Mucosa of rectum (tissue), 2 donors: ENCODE measurements around the gene ZBTB7C.

Experiments used
- H3K27ac ChIP-seq, 2 donors: one replicate each; pipeline ENCODE4 v1.7.0; 2013; ENCODE audit warnings: inconsistent platforms in 2 of 2, low read depth in 2 of 2, low read length in 2 of 2
- H3K27me3 ChIP-seq, 2 donors: one replicate each; pipeline ENCODE4 v1.7.0; 2013; ENCODE audit warnings: low read length in 2 of 2; ENCODE audit not compliant: control insufficient read depth in 2 of 2, insufficient read depth in 2 of 2
- H3K36me3 ChIP-seq, 2 donors: one replicate each; pipeline ENCODE4 v1.7.0; 2013; ENCODE audit warnings: low read length in 2 of 2; ENCODE audit not compliant: control insufficient read depth in 2 of 2, insufficient read depth in 2 of 2
- H3K4me1 ChIP-seq, 2 donors: one replicate each; pipeline ENCODE4 v1.7.0; 2013; ENCODE audit warnings: low read length in 2 of 2, mild to moderate bottlenecking in 1 of 2; ENCODE audit not compliant: control insufficient read depth in 2 of 2, insufficient read depth in 2 of 2
- H3K4me3 ChIP-seq, 2 donors: one replicate each; pipeline ENCODE4 v1.7.0; 2013; ENCODE audit warnings: low read length in 2 of 2
- H3K9ac ChIP-seq, 2 donors: one replicate each; pipeline ENCODE4 v1.7.0; 2013; ENCODE audit warnings: low read length in 2 of 2, low read depth in 1 of 2, mild to moderate bottlenecking in 1 of 2
- H3K9me3 ChIP-seq, 2 donors: one replicate each; pipeline ENCODE4 v1.7.0; 2013; ENCODE audit warnings: low read length in 2 of 2; ENCODE audit not compliant: control insufficient read depth in 2 of 2
- donor health status: healthy.
- donor health status: Normal muscosa, but diverticular disease.

Gene ZBTB7C

DNA sequence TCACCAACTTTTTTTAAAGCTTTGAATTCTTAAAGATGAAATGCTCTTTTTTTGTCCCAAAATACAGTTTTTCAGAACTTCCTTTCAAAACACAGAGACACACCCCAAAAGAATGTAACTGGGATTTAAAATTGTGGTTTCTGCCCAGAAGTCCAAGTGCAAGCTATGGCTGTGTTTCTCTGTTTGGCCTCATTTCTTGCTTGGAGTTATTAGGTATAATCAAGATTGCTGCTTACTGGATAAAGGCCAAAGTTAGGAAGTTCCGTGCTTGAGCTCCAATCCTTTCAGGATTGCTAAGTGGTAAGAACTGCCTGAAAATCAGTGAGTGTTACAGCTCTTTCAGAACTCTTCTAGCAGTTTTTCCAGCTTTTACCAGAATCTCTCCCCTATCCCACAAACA lies 16.9 kb downstream of the ZBTB7C start:
- Histone ChIP-seq H3K4me3 (no peak overlapping the region), H3K27ac (no peak overlapping the region), H3K9ac (no peak overlapping the region), H3K36me3 (no peaks in the 10 kb centered on the region), H3K9me3 (no peaks in the 10 kb centered on the region), H3K27me3 (peaks cover 0 to 3% of the 10 kb centered on the region in 2 donors), H3K4me1 (no peaks in the 10 kb centered on the region)

DNA sequence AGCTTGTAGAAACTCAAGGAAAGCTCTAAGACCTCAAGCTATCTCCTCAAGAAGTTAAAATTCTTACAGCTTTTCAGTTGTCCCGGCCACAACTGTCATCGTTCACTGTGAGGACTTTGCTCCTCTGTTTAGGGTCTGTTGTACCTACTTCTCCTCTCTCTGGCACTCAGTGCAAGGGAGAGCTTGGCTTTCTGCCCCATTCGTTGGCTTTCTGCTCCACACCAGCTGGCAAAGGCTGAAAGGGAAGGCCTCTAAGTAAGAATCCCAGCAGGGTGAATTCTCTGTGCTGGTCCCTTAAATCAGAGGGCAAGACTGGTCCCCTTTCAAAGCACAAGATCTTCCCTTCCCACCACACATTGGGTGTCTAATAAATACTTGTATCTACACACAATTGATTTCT lies 17.3 kb downstream of the ZBTB7C start:
- no peak overlapping the region for H3K4me3 ChIP-seq
- H3K36me3 ChIP-seq: no peaks in the 10 kb centered on the region
- peaks cover 0 to 3% of the 10 kb centered on the region in 2 donors for H3K27me3 ChIP-seq
- no peak overlapping the region for H3K9ac ChIP-seq
- no peak overlapping the region for H3K27ac ChIP-seq
- no peaks in the 10 kb centered on the region for H3K4me1 ChIP-seq
- H3K9me3 ChIP-seq: no peaks in the 10 kb centered on the region

DNA sequence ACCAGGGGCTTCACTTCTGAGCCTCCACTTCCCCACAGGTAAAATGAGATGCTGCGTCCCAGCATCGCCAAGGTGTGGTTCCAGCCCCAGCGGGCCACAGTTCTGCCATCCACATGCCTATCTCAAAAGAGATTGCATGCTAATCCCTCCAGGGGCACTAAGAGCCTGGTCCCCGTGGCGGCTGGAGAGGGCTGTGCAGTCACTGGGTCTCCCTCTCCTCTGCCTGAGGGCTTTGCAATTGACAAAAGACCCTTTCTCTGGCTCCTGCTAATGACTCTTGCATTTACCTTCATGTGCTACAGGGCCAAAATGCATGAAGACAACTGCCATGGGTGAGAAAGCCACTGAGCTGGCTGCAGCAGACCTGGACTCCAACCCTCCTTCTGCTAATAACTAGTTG lies 18.5 kb downstream of the ZBTB7C start:
- Histone ChIP-seq H3K27ac (no peak overlapping the region), H3K9ac (no peak overlapping the region), H3K9me3 (no peaks in the 10 kb centered on the region), H3K4me3 (no peak overlapping the region), H3K36me3 (no peaks in the 10 kb centered on the region), H3K4me1 (no peaks in the 10 kb centered on the region), H3K27me3 (peaks cover 0 to 5% of the 10 kb centered on the region in 2 donors)

DNA sequence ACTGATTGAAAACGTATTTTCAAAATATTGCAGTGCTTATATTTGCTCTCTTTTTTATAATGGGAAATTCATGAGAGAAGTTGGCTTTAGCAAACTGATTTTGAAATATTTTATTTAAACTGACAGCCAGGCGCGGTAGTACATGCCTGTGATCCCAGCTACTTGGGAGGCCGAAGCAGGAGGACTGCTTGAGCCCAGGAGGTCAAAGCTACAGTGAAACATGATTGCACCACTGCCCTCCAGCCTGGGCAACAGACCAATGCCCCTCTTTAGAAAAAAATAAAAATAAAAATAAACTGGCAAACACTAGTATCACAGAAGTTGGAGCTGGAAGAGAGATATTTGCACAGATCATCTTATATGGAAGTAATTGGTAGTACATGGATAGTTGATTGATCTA lies 20.7 kb downstream of the ZBTB7C start:
- Histone ChIP-seq H3K4me1 (no peaks in the 10 kb centered on the region), H3K9me3 (no peaks in the 10 kb centered on the region), H3K27me3 (peaks cover 0 to 2% of the 10 kb centered on the region in 2 donors), H3K9ac (no peak overlapping the region), H3K4me3 (no peak overlapping the region), H3K36me3 (no peaks in the 10 kb centered on the region), H3K27ac (no peak overlapping the region)

DNA sequence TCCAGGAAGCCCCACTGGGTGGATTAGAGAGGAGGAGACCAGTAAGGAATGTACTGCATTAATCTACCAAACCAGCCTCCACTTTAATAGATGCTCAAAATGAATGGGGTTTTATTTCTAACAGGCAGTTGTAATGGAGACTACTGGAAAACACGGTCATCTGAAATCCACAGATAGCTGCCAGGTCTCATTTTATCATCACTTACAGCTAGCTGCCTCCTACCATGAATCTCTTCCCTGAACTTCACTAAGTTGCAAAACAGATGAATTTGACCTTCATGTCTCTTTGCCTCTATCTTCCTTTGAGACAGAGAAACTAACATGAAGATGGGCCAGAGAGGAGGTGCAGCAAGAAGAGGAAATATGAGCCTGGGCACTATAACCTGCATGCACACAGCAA lies 21.9 kb downstream of the ZBTB7C start:
- Histone ChIP-seq H3K36me3 (no peaks in the 10 kb centered on the region), H3K27ac (no peak overlapping the region), H3K9ac (no peak overlapping the region), H3K4me3 (no peak overlapping the region), H3K4me1 (no peaks in the 10 kb centered on the region), H3K27me3 (peaks cover 0 to 2% of the 10 kb centered on the region in 2 donors), H3K9me3 (no peaks in the 10 kb centered on the region)

DNA sequence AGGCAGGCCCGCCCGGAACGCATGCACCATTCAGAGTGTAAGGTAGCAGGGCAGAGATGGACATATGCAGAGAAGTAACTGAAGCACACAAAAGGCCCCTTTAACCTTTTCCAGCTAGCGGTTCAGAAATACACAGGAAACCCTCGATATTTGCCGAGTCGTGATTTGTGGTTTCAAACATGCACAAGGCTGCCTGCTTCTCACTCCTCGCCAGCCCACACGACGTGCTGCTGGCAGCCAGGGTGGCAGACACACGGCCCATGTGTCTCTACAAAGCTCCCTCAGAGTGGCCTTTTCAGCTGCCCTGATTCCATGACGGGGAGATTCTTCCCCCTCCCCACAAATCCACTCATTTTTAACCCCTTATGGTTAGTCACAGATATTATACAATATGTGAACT lies 23.6 kb downstream of the ZBTB7C start:
- H3K27ac ChIP-seq: no peak overlapping the region
- H3K36me3 ChIP-seq: no peaks in the 10 kb centered on the region
- no peak overlapping the region for H3K9ac ChIP-seq
- no peaks in the 10 kb centered on the region for H3K4me1 ChIP-seq
- no peaks in the 10 kb centered on the region for H3K9me3 ChIP-seq
- peaks cover 0 to 2% of the 10 kb centered on the region in 2 donors for H3K27me3 ChIP-seq
- no peak overlapping the region for H3K4me3 ChIP-seq

DNA sequence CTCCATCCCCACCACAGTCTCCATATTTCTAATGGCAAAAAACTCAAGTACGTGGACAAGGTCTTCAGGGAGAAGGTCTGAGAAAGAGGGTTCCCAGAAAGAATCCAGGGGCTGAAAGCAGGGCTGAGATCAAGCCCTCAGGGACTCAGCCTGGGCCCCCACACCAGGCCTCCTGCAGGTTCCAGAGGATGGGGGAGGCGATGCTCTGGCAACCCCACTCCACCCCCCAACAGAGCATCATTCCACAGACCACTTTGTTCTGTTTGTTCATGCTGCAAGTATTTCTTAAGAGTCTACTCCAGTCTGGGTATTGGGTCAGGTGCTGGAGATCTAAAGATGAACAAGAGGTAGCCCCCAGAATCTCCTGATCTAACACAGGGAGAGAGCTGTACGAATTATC lies 32.2 kb downstream of the ZBTB7C start:
- Histone ChIP-seq H3K4me3 (no peak overlapping the region), H3K9me3 (no peaks in the 10 kb centered on the region), H3K4me1 (no peaks in the 10 kb centered on the region), H3K9ac (no peak overlapping the region), H3K27ac (no peak overlapping the region), H3K36me3 (no peaks in the 10 kb centered on the region), H3K27me3 (peaks cover 0 to 4% of the 10 kb centered on the region in 2 donors)

DNA sequence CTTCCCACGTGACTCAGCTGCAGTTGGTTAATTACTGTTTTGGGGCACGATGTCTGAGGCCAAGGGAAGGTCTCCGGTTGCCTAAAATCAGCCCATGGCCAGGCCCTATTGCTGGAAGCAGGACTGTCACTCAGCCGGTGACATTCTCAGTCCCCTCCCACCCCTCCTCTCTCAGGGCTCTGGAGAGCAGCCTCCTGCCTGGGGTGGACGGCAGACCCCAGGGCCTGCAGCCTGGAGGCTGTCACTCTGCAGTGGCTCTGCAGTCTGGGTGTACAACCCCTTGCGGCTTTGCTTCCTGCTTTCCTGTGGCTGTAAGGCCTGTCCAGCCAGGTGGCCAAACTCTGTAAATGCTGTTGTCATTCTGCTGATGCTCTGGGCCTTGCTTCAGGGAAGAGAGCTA lies 32.8 kb downstream of the ZBTB7C start:
- Histone ChIP-seq H3K27ac (no peak overlapping the region), H3K4me3 (no peak overlapping the region)

DNA sequence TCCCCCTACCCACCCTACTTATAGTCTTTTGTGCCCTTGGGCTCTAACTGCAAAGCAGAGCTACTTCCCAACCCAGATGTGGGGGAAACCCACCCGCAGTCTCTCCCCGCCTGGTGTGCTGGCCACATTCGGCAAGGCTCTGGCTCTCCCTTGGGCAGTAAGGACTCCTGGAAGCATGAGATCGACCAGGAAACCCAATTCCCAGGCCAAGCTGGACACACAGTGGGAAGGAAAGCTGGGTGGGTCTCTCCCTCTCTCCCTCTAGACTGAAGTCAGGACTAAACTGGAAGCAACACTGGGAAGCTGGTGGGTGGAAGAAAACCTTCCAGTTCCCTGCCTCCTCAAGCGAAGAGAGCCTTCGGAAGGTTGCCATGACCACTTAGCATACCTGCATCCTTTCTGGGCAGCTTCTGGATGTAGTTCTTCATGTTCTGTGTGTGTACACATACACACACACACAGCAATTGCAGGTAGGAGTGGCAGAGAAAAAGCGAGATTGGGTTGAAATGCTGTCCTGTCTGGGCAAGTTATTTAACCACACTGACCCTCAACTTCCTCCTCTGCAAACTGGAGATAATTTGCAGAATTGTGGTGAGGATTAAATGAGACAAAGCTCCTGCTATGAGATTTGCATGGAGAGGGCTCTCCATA lies 33.9 kb downstream of the ZBTB7C start:
- Histone ChIP-seq H3K36me3 (no peaks in the 10 kb centered on the region), H3K9me3 (no peaks in the 10 kb centered on the region), H3K4me1 (no peaks in the 10 kb centered on the region), H3K27me3 (peaks cover 0 to 4% of the 10 kb centered on the region in 2 donors), H3K4me3 (no peak overlapping the region), H3K27ac (no peak overlapping the region), H3K9ac (no peak overlapping the region)

More for the DNA sequence above, 32.8 kb downstream of the ZBTB7C start:
- Histone ChIP-seq H3K9me3 (no peaks in the 10 kb centered on the region), H3K36me3 (no peaks in the 10 kb centered on the region), H3K4me1 (no peaks in the 10 kb centered on the region), H3K27me3 (peaks cover 0 to 4% of the 10 kb centered on the region in 2 donors), H3K9ac (no peak overlapping the region)

DNA sequence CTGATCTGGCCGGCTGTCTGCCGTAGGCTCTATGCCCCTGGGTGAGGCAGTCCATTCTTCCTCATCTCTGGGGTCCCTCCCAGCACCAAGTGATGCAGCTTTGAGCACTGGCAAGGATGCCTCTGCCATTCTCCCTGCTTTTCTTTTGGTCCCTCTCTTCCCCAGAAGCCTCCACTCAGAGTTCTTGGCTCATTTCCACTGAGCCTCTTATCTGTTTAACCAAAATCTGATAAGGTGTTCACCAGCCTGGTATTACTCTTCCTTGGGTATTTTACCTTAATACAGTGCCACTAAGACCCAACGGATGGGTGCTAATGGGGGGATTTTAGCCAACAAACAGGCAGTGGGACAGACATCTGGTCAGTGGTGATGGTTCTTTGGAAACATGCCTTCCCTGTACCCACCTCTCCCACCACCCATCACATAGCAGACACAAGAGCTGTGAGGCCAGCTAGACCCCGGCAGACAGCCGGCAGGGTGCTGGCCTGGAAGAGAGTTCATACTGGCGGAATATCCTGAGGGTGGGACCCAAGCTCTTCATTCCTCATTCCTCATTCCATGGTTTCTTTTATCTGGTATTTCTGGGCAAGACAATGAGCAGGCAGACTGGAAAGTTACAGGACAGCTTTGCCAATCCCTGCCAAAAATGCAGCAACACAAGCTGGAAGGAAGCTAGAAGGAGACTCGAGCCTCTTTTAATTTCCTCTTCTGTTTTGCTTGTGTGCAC lies 34.6 kb downstream of the ZBTB7C start:
- Histone ChIP-seq H3K9me3 (no peaks in the 10 kb centered on the region), H3K4me3 (no peak overlapping the region), H3K4me1 (no peaks in the 10 kb centered on the region), H3K9ac (no peak overlapping the region), H3K27ac (no peak overlapping the region), H3K36me3 (no peaks in the 10 kb centered on the region), H3K27me3 (peaks cover 0 to 4% of the 10 kb centered on the region in 2 donors)
